ENCODE data around the gene PXYLP1.
A peak's percentile ranks its signal among the peaks of the same experiment; 100 is the strongest.

The PXYLP1 gene

DNA sequence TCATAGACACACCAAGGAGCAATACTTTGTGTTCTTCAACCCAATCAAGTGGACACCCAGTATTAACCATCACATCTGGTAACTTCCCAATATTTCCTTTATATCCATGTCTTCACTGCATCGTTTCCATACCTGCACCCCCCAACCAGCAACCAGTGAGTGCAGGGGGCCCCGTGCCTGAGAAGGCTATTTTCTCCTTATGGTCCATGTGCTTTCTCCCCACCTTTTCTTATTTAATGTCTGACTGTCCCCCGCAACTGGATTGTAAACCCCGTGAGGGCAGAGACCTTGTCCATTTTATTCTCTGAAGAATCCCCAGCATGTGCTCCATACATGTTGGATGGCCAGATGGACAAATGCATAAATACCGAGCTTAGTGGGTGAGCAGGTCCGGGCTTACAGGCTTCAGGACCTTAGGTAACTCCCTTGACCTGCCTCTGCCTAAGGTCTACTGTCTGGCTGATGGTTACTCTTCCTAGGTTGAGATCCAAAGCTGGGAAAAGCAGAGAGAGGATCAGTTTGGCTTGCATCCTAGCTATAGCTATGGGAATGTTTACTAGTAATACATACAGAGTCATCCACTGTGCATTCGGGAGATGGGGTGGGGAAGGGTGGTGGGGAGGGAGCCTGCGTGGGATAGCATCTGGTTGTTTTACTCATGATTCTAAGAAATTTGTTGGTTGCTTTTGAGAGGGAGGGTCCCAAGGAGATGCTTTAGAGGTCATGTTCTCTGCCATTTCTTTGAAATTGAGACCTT is 41.5 kb downstream of the PXYLP1 start:
- no peak for DNase-seq (ENCODE audit: low spot score)

GRCh38 chr3:141273700-141274410 is 42.2 kb downstream of the PXYLP1 start:
- no peak for DNase-seq (ENCODE audit: low spot score)

- DNase-seq (ENCODE audit: low spot score): no peak
These were observed 42.9 kb downstream of the PXYLP1 start for GRCh38 chr3:141274411-141275031.

GRCh38 chr3:141275032-141275422 is 43.4 kb downstream of the PXYLP1 start:
- DNase-seq (ENCODE audit: low spot score): no peak

- DNase-seq (ENCODE audit: low spot score): no peak
These were observed 43.9 kb downstream of the PXYLP1 start for GRCh38 chr3:141275511-141275910.

GRCh38 chr3:141275973-141276372 is 44.3 kb downstream of the PXYLP1 start:
- DNase-seq (ENCODE audit: low spot score): no peak

DNA sequence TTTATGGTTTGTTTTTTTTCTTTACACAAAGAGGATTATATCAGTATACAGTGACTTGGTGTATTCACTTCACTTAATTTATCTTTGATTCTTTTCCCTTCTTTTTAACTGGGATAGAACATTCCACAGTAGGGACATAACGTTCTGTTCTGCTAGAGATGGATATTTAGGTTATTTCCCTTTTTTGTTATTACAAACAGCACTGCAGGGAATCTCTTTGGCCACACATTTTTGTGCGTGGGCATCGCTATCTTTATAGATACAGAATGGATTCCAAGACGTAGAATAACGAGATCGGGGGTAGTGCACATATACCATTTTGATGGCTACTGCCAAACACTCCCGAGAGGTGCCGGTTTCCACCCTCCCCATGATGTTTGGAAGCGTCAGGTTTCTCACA is 44.8 kb downstream of the PXYLP1 start:
- no peak for DNase-seq (ENCODE audit: low spot score)

DNA sequence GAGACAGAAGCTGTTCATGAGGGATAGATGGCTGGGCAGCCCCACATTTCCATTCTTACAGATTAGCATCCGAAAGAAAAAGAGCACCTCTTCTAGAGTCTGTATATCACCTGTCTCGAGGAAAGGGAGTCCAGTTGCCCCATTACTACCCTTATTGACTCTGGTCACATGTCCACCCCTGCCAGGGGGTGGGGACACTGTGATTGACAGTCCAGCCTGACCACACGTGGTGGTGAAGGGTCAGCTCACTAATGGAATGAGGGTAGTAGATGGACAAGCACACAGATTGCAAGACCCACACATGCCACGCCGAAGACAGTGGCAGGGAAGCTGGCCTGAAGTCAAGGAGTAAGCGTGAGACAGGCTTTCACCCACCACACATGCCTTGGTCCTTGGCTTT is 45.8 kb downstream of the PXYLP1 start:
- no peak for DNase-seq (ENCODE audit: low spot score)

DNA sequence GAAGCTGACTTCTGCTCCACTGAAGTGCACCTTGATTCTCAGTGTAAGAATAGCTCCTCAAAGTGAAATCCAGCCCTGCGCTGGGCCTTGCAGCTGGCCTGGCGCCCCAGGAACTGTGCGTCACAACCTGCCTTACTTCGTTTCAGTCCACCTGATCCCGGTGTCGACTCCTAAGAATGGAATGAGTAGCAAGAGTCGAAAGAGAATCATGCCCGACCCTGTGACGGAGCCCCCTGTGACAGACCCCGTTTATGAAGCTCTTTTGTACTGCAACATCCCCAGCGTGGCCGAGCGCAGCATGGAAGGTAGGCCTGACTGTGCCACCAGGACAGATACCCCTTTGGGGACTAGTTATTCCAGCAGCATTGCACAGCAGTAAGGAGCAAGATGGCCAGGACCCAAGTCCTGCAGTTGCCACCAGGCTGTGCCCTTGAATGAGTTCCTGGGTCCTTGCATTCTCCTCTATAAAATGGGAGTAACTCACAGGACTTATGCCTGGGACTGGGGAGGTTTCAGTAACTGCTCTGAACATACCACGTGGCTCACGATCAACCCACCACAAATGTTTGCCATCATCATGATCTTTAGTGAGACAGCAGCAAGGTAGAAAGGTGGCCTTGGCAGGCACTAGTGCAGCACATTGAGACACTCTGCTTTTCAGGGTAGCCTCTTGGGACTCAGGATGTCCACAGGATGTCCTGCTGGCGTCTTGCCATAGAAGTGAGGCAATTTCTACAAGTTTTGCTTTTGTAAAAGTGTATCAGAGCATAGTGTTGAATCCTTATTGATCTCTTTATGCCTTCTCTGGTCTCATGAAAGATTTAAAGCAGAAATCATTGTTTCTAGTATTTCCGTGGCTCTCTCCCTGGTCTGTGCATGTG is 46.8 kb downstream of the PXYLP1 start:
- no peak for DNase-seq (ENCODE audit: low spot score)

- peak; percentile 28 for DNase-seq (ENCODE audit: low spot score)
These were observed 47.7 kb downstream of the PXYLP1 start for GRCh38 chr3:141279077-141279967.

DNA sequence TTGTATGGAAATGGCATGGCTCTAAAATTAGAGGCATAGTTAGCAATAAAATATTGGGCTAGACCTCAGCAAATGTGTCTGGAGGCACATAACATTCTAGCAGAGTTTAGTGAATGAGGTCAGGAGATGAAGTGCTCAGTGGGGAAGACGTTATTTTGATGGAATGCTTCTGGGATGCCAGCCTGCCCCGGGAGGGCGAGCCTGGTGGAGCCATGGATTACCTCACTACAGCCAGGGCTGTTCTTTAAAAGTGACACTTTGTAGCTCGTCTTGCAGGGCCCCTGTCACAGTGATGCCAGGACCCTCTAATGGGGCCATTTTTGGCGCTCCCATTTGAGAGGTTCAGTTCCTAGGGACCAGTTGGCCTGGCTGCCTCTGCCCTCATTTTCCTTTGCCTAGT is 48.5 kb downstream of the PXYLP1 start:
- DNase-seq (ENCODE audit: low spot score): no peak

DNA sequence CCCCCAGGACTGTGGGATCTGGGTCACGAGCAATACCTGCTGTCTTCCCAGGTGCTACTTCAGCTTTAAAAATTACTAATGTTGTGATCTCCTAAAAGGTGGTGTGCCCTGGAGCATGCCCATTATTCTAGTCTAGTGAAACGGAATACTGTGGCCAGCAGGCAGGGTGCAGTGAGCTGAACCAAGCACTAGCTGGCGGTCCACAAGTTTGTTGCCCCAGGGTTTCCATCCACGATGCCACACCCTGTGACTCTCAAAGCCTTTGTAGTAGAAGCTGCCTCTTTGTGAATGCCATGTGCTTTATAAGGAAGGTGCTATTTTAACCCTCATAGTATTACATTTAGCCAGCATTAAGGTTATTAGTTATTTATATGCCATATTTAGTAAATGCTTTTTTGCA is 49.1 kb downstream of the PXYLP1 start:
- DNase-seq (ENCODE audit: low spot score): no peak

DNA sequence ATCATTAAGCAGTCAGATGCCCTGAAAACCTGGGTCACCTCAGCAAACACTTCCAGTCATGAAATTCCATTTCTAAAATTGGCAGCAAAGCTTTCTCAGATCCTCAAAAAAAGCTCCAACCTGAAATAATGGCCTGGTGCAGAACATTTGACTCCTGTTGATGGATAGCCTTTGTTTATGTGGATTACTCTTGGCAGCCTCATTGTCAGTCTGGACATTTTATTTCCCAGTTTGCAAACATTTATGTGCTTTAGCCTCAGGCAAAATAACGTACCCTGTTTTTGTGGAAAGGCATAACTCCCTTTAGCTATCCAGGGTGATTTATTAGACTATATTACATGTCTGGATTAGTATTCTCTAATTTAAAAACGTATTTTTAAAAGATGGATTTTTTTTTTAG is 53.9 kb downstream of the PXYLP1 start:
- no peak for DNase-seq (ENCODE audit: low spot score)

DNA sequence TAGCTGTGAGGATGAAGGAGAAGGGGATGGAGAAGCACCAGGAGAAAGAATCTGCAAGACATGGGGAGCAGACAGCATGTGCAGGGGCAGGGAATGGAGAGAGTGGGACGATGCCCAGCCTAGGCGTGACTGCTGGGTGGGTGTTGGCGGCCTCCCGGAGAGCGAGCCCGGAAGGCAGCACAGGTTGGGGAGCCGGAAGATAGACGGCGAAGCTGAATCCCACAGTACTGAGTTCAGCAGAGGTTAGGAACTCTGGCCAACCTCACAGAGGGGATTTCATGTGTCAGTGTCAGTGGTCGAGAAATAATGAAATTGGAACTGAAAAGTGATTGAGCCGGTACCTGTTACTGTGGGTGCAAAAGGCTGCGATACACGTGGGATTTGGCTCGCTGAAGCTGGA is 55.2 kb downstream of the PXYLP1 start:
- DNase-seq (ENCODE audit: low spot score): no peak

DNA sequence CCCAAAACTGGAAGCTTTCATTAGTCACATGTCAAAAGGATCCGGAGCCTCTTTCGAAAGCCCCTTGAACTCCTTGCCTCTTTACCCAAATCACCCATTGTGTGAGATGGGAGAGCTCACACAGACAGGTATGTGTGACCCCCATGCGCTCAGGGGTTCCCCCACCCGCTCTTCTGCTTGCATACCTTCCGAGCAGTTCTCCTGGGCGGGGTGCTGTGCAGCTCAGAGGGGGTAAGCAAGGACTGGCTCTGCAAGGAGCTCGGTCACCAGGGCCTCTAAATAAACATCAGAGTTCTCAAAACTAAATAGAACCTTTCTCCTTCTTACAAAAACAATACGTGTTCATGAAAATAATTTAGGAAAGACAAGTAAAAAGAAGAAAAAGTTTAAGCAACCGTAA is 55.7 kb downstream of the PXYLP1 start:
- DNase-seq (ENCODE audit: low spot score): no peak

GRCh38 chr3:141288336-141288990 is 56.8 kb downstream of the PXYLP1 start:
- no peak for DNase-seq (ENCODE audit: low spot score)

GRCh38 chr3:141289228-141289772 is 57.7 kb downstream of the PXYLP1 start:
- no peak for DNase-seq (ENCODE audit: low spot score)

DNA sequence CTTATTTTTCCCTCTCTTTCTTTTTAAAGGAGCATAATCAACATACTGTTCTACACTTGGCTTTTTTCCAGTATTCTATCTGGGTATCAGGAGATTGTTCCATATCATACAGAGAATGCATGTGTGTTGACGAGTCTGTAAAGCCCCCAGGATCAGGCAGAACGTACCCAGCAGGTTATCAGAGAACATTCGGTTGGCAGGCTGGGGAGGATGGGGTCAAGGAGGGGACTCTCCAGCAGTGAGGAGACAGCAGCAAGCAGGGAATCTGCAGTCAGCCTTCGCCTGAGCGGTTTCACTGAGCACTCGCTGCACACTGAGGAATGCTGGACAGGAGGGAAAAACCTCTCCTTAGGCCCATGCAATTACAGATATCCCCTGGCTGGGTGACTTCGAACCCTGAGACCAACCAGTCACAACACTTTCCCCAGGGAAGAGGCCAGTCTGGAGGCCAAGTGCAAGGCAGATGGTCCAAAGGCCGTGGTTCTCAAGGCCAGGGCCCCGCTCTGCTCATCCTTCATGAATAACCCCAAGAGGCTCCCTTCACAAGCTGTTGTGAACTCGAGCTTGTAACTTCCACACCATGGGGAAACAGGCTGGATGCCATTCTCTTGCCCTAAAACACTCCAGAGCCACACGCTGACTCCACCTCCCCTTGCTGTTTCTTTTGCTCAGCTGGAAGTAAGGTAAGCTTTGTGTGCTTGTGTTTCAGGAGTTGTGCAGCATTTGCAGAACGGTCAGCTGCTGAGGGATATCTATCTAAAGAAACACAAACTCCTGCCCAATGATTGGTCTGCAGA is 60.1 kb downstream of the PXYLP1 start:
- DNase-seq (ENCODE audit: low spot score): no peak
